ENCODE results near the gene ARHGAP22.

DNA sequence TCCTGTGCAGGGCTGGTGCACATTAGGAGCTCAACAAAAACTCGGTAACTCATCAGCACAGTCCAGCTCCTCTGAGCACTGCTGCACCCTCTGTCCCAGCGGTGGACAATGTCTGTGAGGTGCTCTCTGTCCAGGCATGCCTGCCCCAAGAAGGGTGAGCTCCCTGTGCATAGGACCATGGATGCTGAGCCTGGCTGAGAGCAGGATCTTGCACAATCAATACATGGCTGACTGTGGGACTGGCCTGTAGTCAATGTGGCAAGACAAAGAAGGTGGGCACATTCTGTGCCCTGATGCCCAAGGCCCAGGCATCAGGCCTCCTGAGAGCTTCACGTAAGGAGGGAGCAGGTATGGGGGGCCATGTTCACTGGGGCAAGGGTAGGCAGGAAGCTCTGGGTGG is 17.1 kb downstream of the ARHGAP22 start:
- TF ChIP-seq, protein P1, sequence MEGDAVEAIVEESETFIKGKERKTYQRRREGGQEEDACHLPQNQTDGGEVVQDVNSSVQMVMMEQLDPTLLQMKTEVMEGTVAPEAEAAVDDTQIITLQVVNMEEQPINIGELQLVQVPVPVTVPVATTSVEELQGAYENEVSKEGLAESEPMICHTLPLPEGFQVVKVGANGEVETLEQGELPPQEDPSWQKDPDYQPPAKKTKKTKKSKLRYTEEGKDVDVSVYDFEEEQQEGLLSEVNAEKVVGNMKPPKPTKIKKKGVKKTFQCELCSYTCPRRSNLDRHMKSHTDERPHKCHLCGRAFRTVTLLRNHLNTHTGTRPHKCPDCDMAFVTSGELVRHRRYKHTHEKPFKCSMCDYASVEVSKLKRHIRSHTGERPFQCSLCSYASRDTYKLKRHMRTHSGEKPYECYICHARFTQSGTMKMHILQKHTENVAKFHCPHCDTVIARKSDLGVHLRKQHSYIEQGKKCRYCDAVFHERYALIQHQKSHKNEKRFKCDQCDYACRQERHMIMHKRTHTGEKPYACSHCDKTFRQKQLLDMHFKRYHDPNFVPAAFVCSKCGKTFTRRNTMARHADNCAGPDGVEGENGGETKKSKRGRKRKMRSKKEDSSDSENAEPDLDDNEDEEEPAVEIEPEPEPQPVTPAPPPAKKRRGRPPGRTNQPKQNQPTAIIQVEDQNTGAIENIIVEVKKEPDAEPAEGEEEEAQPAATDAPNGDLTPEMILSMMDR (IDR thresholded peaks at IDR 0.05; ENCODE audit: low read depth, low read length, missing input control), result no peak
- TF ChIP-seq SP1 (IDR thresholded peaks at IDR 0.05) (no peak), YY1 (IDR thresholded peaks at IDR 0.05) (no peak), REST (IDR thresholded peaks at IDR 0.05) (no peak), GABPA (IDR thresholded peaks at IDR 0.05 in 1 of 2, conservative IDR thresholded peaks at IDR 0.05 in 1 of 2) (no peak), RAD21 (IDR thresholded peaks at IDR 0.05) (no peak), TAF1 (conservative IDR thresholded peaks at IDR 0.05) (no peak), RXRA (IDR thresholded peaks at IDR 0.05) (no peak), EGR1 (IDR thresholded peaks at IDR 0.05; ENCODE audit: low read depth in 2 of 2) (no peak), HNF4G (IDR thresholded peaks at IDR 0.05) (no peak), ATF3 (IDR thresholded peaks at IDR 0.05) (no peak)
- TF ChIP-seq, protein P2, sequence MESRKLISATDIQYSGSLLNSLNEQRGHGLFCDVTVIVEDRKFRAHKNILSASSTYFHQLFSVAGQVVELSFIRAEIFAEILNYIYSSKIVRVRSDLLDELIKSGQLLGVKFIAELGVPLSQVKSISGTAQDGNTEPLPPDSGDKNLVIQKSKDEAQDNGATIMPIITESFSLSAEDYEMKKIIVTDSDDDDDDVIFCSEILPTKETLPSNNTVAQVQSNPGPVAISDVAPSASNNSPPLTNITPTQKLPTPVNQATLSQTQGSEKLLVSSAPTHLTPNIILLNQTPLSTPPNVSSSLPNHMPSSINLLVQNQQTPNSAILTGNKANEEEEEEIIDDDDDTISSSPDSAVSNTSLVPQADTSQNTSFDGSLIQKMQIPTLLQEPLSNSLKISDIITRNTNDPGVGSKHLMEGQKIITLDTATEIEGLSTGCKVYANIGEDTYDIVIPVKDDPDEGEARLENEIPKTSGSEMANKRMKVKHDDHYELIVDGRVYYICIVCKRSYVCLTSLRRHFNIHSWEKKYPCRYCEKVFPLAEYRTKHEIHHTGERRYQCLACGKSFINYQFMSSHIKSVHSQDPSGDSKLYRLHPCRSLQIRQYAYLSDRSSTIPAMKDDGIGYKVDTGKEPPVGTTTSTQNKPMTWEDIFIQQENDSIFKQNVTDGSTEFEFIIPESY (IDR thresholded peaks at IDR 0.05), result no peak
- TF ChIP-seq, protein P3, sequence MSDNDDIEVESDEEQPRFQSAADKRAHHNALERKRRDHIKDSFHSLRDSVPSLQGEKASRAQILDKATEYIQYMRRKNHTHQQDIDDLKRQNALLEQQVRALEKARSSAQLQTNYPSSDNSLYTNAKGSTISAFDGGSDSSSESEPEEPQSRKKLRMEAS (IDR thresholded peaks at IDR 0.05), result no peak
